Measurements from ENCODE around the gene NXNL1. TPM values are rescaled to one million over a fixed set of nuclear protein-coding genes. Genes with fewer than 3 reads are reported as not detected.
A peak's percentile ranks its signal among the peaks of the same experiment; 100 is the strongest.

The NXNL1 gene
- total RNA-seq, 2 donors from 2014 or later, result not detected

GRCh38 chr19:17415121-17415520 is 45.6 kb downstream of the NXNL1 start:
- H3K4me3 ChIP-seq, result no peak overlapping the region
- no peaks in the 10 kb centered on the region for H3K9me3 ChIP-seq
- no peaks in the 10 kb centered on the region for H3K36me3 ChIP-seq
- no peaks in the 10 kb centered on the region for H3K4me1 ChIP-seq (replicated peaks)
- no peaks in the 10 kb centered on the region for H3K27me3 ChIP-seq (replicated peaks; ENCODE audit: insufficient read depth)
- 56% methylated on average over 6 of the region's 6 CpGs for WGBS
- no peak for DNase-seq (ENCODE audit: low spot score)
- intact Hi-C loops (cut with DNase I), result no loop called here
- TF ChIP-seq, protein P1, sequence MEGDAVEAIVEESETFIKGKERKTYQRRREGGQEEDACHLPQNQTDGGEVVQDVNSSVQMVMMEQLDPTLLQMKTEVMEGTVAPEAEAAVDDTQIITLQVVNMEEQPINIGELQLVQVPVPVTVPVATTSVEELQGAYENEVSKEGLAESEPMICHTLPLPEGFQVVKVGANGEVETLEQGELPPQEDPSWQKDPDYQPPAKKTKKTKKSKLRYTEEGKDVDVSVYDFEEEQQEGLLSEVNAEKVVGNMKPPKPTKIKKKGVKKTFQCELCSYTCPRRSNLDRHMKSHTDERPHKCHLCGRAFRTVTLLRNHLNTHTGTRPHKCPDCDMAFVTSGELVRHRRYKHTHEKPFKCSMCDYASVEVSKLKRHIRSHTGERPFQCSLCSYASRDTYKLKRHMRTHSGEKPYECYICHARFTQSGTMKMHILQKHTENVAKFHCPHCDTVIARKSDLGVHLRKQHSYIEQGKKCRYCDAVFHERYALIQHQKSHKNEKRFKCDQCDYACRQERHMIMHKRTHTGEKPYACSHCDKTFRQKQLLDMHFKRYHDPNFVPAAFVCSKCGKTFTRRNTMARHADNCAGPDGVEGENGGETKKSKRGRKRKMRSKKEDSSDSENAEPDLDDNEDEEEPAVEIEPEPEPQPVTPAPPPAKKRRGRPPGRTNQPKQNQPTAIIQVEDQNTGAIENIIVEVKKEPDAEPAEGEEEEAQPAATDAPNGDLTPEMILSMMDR (IDR thresholded peaks at IDR 0.05), result no peak
- TF ChIP-seq POLR2A (IDR thresholded peaks at IDR 0.05) (no peak), POLR2AphosphoS5 (IDR thresholded peaks at IDR 0.05) (no peak)
- peak overlapping the region; percentile 2 to 32 for H3K27ac ChIP-seq

DNA sequence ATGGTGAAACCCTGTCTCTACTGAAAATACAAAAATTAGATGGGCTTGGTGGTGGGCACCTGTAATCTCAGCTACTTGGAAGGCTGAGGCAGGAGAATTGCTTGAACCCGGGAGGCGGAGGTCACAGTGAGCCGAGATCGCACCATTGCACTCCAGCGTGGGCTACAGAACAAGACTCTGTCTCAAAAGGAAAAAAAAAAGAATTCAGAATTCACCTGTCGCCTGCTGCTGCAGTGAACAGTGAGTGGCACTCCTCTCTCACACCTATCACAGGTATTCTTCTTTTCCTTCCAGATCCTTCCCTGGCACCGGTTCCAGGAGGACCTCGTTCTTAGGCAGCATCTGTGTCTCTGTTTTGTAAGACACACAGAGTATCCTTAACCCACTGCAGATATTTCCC is 46.6 kb downstream of the NXNL1 start:
- intact Hi-C loops (cut with DNase I), result no loop called here
- no peaks in the 10 kb centered on the region for H3K36me3 ChIP-seq
- DNase-seq (ENCODE audit: low spot score), result no peak
- no peaks in the 10 kb centered on the region for H3K27me3 ChIP-seq (replicated peaks; ENCODE audit: insufficient read depth)
- TF ChIP-seq, protein P1 (IDR thresholded peaks at IDR 0.05), result no peak
- H3K27ac ChIP-seq, result no peak overlapping the region
- H3K4me1 ChIP-seq (replicated peaks), result no peaks in the 10 kb centered on the region
- 90% methylated on average over 8 of the region's 8 CpGs for WGBS
- no peak overlapping the region for H3K4me3 ChIP-seq
- H3K9me3 ChIP-seq, result no peaks in the 10 kb centered on the region

- H3K4me1 ChIP-seq (replicated peaks), result no peaks in the 10 kb centered on the region
- intact Hi-C loops (cut with DNase I), result no loop called here
- 75% methylated on average over 11 of the region's 11 CpGs for WGBS
- no peak for TF ChIP-seq POLR2AphosphoS5 (IDR thresholded peaks at IDR 0.05)
- no peak for TF ChIP-seq POLR2A (IDR thresholded peaks at IDR 0.05)
- TF ChIP-seq, protein P1 (IDR thresholded peaks at IDR 0.05), result no peak
- no peak overlapping the region for H3K27ac ChIP-seq
- H3K4me3 ChIP-seq, result no peak overlapping the region
- DNase-seq (ENCODE audit: low spot score), result no peak
- H3K36me3 ChIP-seq, result no peaks in the 10 kb centered on the region
- H3K27me3 ChIP-seq (replicated peaks; ENCODE audit: insufficient read depth), result no peaks in the 10 kb centered on the region
- H3K9me3 ChIP-seq, result no peaks in the 10 kb centered on the region
Observed at GRCh38 chr19:17411801-17412200, 48.9 kb downstream of the NXNL1 start.

DNA sequence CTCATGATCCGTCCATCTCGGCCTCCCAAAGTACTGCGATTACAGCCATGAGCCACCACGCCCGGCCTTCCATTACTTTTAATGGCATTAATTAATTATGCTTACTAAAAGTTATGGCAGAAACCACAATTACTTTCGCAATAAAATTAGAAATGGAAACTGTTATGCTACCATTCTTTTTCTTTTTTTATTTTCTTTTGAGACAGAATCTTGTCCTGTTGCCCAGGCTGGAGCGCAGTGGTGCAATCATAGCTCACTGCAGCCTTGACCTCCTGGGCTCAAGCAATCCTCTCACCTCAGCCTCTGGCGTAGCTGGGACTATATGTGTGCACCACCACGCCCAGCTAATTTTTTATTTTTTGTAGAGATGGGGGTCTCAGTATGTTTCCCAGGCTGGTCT is 50.7 kb downstream of the NXNL1 start:
- no peak overlapping the region for H3K4me3 ChIP-seq
- no peaks in the 10 kb centered on the region for H3K27me3 ChIP-seq (replicated peaks; ENCODE audit: insufficient read depth)
- H3K36me3 ChIP-seq, result no peaks in the 10 kb centered on the region
- H3K4me1 ChIP-seq (replicated peaks), result no peaks in the 10 kb centered on the region
- intact Hi-C loops (cut with DNase I), result no loop called here
- DNase-seq (ENCODE audit: low spot score), result no peak
- H3K9me3 ChIP-seq, result no peaks in the 10 kb centered on the region
- WGBS, result 92% methylated on average over 9 of the region's 9 CpGs
- no peak for TF ChIP-seq POLR2A (IDR thresholded peaks at IDR 0.05)
- TF ChIP-seq, protein P1 (IDR thresholded peaks at IDR 0.05), result no peak
- no peak for TF ChIP-seq POLR2AphosphoS5 (IDR thresholded peaks at IDR 0.05)
- H3K27ac ChIP-seq, result no peak overlapping the region

DNA sequence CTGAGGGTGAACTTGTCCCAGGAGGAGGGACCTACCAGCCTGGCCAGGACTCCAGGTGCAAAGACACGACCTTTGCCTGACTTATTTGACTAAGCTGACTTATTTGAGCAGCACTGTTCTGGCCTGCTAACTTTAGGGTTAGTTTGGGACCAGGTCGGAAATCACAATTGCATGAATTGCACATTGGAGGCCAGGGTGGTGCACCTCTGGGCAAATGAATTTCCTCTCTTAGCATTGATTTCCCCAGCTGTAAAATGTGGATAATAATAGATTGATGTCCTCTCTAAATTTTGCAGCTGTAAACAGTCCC is 53.9 kb downstream of the NXNL1 start:
- no peaks in the 10 kb centered on the region for H3K4me1 ChIP-seq (replicated peaks)
- intact Hi-C loops (cut with DNase I), result no loop called here
- H3K4me3 ChIP-seq, result no peak overlapping the region
- 57% methylated on average over 2 of the region's 2 CpGs for WGBS
- no peak for DNase-seq (ENCODE audit: low spot score)
- H3K36me3 ChIP-seq, result no peaks in the 10 kb centered on the region
- no peak for TF ChIP-seq POLR2A (IDR thresholded peaks at IDR 0.05)
- TF ChIP-seq, protein P1 (IDR thresholded peaks at IDR 0.05), result no peak
- TF ChIP-seq POLR2AphosphoS5 (IDR thresholded peaks at IDR 0.05), result no peak
- H3K27ac ChIP-seq, result peak overlapping the region; percentile 60 to 75
- H3K9me3 ChIP-seq, result no peaks in the 10 kb centered on the region
- no peaks in the 10 kb centered on the region for H3K27me3 ChIP-seq (replicated peaks; ENCODE audit: insufficient read depth)
